PC-9 (cell line): Measurements from ENCODE around the gene ENO1.

Source experiments
- EZH2 ChIP-seq: fragments of 200-600 bp; sonication (generic); IDR thresholded peaks from 2 replicates; pipeline ENCODE4 v1.8.0; 2017; ENCODE audit warnings: antibody characterized with exemption, low read depth
- TF ChIP-seq, protein P1 (sequence below): fragments of 200-600 bp; sonication (generic); conservative IDR thresholded peaks from 2 replicates; pipeline ENCODE4 v1.6.1; 2017; ENCODE audit warnings: mixed run types, antibody characterized with exemption, mild to moderate bottlenecking, moderate library complexity

DNA sequence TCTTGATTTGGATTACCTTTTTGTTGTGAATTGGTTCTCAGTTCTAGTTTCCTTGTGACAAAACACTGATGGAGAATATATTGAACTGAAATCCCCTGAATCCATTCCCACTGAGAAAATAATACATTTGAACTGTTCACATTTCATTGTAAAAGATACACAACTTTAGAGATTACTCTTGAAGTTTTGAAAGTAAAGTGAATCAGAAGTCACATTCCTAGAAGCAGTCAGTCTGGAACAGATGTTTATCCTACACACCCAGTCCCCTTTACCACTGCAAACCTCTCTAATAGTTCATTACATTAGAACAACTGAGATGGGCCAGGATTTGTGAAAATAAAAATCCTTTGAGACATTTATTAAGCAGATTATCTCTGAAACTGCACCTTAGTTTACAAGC, 64.5 kb downstream of the ENO1 start:
- TF ChIP-seq, protein P1, sequence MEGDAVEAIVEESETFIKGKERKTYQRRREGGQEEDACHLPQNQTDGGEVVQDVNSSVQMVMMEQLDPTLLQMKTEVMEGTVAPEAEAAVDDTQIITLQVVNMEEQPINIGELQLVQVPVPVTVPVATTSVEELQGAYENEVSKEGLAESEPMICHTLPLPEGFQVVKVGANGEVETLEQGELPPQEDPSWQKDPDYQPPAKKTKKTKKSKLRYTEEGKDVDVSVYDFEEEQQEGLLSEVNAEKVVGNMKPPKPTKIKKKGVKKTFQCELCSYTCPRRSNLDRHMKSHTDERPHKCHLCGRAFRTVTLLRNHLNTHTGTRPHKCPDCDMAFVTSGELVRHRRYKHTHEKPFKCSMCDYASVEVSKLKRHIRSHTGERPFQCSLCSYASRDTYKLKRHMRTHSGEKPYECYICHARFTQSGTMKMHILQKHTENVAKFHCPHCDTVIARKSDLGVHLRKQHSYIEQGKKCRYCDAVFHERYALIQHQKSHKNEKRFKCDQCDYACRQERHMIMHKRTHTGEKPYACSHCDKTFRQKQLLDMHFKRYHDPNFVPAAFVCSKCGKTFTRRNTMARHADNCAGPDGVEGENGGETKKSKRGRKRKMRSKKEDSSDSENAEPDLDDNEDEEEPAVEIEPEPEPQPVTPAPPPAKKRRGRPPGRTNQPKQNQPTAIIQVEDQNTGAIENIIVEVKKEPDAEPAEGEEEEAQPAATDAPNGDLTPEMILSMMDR = no peak
- TF ChIP-seq EZH2 = no peak
